ENCODE measurements around the gene TBX1. TPM values are rescaled to one million over a fixed set of nuclear protein-coding genes. Genes with fewer than 3 reads are reported as not detected.
"Not testable (repeated sequence)": the region's sequence is repeated elsewhere in the genome, so short reads cannot be mapped to it uniquely, and the experiment has no call there.

The TBX1 gene
- total RNA-seq, 1 experiment from 2014 or later = 3.9 TPM

- H4K20me1 ChIP-seq (ENCODE audit: insufficient read depth) = no peaks in the 10 kb centered on the region
- H3K79me2 ChIP-seq (ENCODE audit: insufficient read depth, low read length) = no peaks in the 10 kb centered on the region
- peaks cover 0 to 5% of the 10 kb centered on the region in 2 experiments; a peak in 1 of 4 replicates for H3K9me3 ChIP-seq (ENCODE audit: control insufficient read depth in 1 of 2, insufficient read depth in 1 of 2, low read depth in 1 of 2, low read length in 2 of 2)
- POLR2A ChIA-PET = no interaction called here
- H3K9me2 ChIP-seq (ENCODE audit: insufficient read depth) = no peaks in the 10 kb centered on the region
- H3K4me2 ChIP-seq (ENCODE audit: low read length) = no peak overlapping the region
- intact Hi-C loops (cut with micrococcal nuclease) = no loop called here
- H2AFZ ChIP-seq (ENCODE audit: low read depth, low read length, poor library complexity, severe bottlenecking) = no peak overlapping the region
- H3K9ac ChIP-seq (ENCODE audit: low read length) = no peak overlapping the region
- TF ChIP-seq TCF7L2 (IDR thresholded peaks at IDR 0.05; ENCODE audit: borderline replicate concordance, extremely low read depth, insufficient read depth, insufficient read length) (no peak), ZNF274 (IDR thresholded peaks at IDR 0.05; ENCODE audit: low read depth, low read length) (no peak), EZH2 (IDR thresholded peaks at IDR 0.05) (no peak)
- no peak overlapping the region for H3K27ac ChIP-seq (ENCODE audit: low read depth, low read length)
- H3K4me1 ChIP-seq (ENCODE audit: control insufficient read depth in 1 of 2, insufficient read depth in 2 of 2, low read length in 2 of 2) = no peaks in the 10 kb centered on the region
- H3K4me3 ChIP-seq (replicated peaks in 1 of 2; ENCODE audit: low read depth in 1 of 2, low read length in 2 of 2) = no peak overlapping the region
- RAD21 ChIA-PET (ENCODE audit: low non-redundant PET in 1 of 2, low total read pairs in 2 of 2, uncharacterized antibody in 2 of 2, unreplicated experiment in 2 of 2) = no interaction called here
- CTCF ChIA-PET = no interaction called here
- DNase-seq (ENCODE audit: low read depth, low spot score) (no peak), ATAC-seq (no peak)
- no peaks in the 10 kb centered on the region for H3K27me3 ChIP-seq (ENCODE audit: insufficient read depth, low read length)
- H3K36me3 ChIP-seq (ENCODE audit: control insufficient read depth in 1 of 2, insufficient read depth in 2 of 2, low read length in 2 of 2) = peaks cover 0 to 8% of the 10 kb centered on the region in 2 experiments; a peak in 1 of 4 replicates
- no TSS peak for BruUV-seq (replicated peaks)
Measured at GRCh38 chr22:19791243-19791642, 30.7 kb downstream of the TBX1 start.

GRCh38 chr22:19791894-19792293 is 31.3 kb downstream of the TBX1 start:
- POLR2A ChIA-PET = no interaction called here
- intact Hi-C loops (cut with micrococcal nuclease) = no loop called here

DNA sequence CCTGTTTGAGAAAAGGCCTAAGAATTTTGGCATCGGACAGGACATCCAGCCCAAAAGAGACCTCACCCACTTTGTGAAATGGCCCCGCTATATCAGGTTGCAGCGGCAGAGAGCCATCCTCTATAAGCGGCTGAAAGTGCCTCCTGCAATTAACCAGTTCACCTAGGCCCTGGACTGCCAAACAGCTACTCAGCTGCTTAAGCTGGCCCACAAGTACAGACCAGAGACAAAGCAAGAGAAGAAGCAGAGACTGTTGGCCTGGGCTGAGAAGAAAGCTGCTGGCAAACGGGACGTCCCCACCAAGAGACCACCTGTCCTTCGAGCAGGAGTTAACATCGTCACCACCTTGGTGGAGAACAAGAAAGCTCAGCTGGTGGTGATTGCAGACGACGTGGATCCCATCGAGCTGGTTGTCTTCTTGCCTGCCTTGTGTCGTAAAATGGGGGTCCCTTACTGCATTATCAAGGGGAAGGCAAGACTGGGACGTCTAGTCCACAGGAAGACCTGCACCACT is 31.9 kb downstream of the TBX1 start:
- POLR2A ChIA-PET; H3K9ac ChIP-seq (ENCODE audit: low read length); H3K9me3 ChIP-seq (ENCODE audit: control insufficient read depth in 1 of 2, insufficient read depth in 1 of 2, low read depth in 1 of 2, low read length in 2 of 2); H3K4me2 ChIP-seq (ENCODE audit: low read length); CTCF ChIA-PET; H2AFZ ChIP-seq (ENCODE audit: low read depth, low read length, poor library complexity, severe bottlenecking); ATAC-seq; H3K79me2 ChIP-seq (ENCODE audit: insufficient read depth, low read length); H3K4me1 ChIP-seq (ENCODE audit: control insufficient read depth in 1 of 2, insufficient read depth in 2 of 2, low read length in 2 of 2); DNase-seq (ENCODE audit: low read depth, low spot score); H3K27me3 ChIP-seq (ENCODE audit: insufficient read depth, low read length); H3K4me3 ChIP-seq (replicated peaks in 1 of 2; ENCODE audit: low read depth in 1 of 2, low read length in 2 of 2); intact Hi-C loops (cut with micrococcal nuclease); BruUV-seq (replicated peaks); H4K20me1 ChIP-seq (ENCODE audit: insufficient read depth); H3K36me3 ChIP-seq (ENCODE audit: control insufficient read depth in 1 of 2, insufficient read depth in 2 of 2, low read length in 2 of 2); H3K27ac ChIP-seq (ENCODE audit: low read depth, low read length); RAD21 ChIA-PET (ENCODE audit: low non-redundant PET in 1 of 2, low total read pairs in 2 of 2, uncharacterized antibody in 2 of 2, unreplicated experiment in 2 of 2); H3K9me2 ChIP-seq (ENCODE audit: insufficient read depth): not testable (repeated sequence)

More at GRCh38 chr22:19791894-19792293, 31.3 kb downstream of the TBX1 start:
- Histone ChIP-seq H3K9ac (ENCODE audit: low read length) (no peak overlapping the region), H3K27me3 (ENCODE audit: insufficient read depth, low read length) (no peaks in the 10 kb centered on the region), H3K4me2 (ENCODE audit: low read length) (no peak overlapping the region), H4K20me1 (ENCODE audit: insufficient read depth) (no peaks in the 10 kb centered on the region), H3K4me1 (ENCODE audit: control insufficient read depth in 1 of 2, insufficient read depth in 2 of 2, low read length in 2 of 2) (no peaks in the 10 kb centered on the region), H3K9me2 (ENCODE audit: insufficient read depth) (no peaks in the 10 kb centered on the region), H2AFZ (ENCODE audit: low read depth, low read length, poor library complexity, severe bottlenecking) (no peak overlapping the region), H3K79me2 (ENCODE audit: insufficient read depth, low read length) (no peaks in the 10 kb centered on the region), H3K4me3 (replicated peaks in 1 of 2; ENCODE audit: low read depth in 1 of 2, low read length in 2 of 2) (no peak overlapping the region), H3K9me3 (ENCODE audit: control insufficient read depth in 1 of 2, insufficient read depth in 1 of 2, low read depth in 1 of 2, low read length in 2 of 2) (peaks cover 0 to 5% of the 10 kb centered on the region in 2 experiments; a peak in 1 of 4 replicates), H3K36me3 (ENCODE audit: control insufficient read depth in 1 of 2, insufficient read depth in 2 of 2, low read length in 2 of 2) (peaks cover 0 to 8% of the 10 kb centered on the region in 2 experiments; a peak in 1 of 4 replicates), H3K27ac (ENCODE audit: low read depth, low read length) (no peak overlapping the region)
- TF ChIP-seq ZFX (IDR thresholded peaks at IDR 0.05) (no peak), SP1 (IDR thresholded peaks at IDR 0.05; ENCODE audit: low read depth) (no peak), RAD21 (IDR thresholded peaks at IDR 0.05; ENCODE audit: low read depth) (no peak), EGR1 (IDR thresholded peaks at IDR 0.05; ENCODE audit: low read depth) (no peak), SIN3A (IDR thresholded peaks at IDR 0.05; ENCODE audit: low read depth) (no peak)
- TF ChIP-seq, protein P1, sequence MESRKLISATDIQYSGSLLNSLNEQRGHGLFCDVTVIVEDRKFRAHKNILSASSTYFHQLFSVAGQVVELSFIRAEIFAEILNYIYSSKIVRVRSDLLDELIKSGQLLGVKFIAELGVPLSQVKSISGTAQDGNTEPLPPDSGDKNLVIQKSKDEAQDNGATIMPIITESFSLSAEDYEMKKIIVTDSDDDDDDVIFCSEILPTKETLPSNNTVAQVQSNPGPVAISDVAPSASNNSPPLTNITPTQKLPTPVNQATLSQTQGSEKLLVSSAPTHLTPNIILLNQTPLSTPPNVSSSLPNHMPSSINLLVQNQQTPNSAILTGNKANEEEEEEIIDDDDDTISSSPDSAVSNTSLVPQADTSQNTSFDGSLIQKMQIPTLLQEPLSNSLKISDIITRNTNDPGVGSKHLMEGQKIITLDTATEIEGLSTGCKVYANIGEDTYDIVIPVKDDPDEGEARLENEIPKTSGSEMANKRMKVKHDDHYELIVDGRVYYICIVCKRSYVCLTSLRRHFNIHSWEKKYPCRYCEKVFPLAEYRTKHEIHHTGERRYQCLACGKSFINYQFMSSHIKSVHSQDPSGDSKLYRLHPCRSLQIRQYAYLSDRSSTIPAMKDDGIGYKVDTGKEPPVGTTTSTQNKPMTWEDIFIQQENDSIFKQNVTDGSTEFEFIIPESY (IDR thresholded peaks at IDR 0.05; ENCODE audit: extremely low read depth, insufficient replicate concordance, low read length) = no peak
- CTCF ChIA-PET = no interaction called here
- no TSS peak for BruUV-seq (replicated peaks)
- RAD21 ChIA-PET (ENCODE audit: low non-redundant PET in 1 of 2, low total read pairs in 2 of 2, uncharacterized antibody in 2 of 2, unreplicated experiment in 2 of 2) = no interaction called here
- ATAC-seq = no peak
- DNase-seq (ENCODE audit: low read depth, low spot score) = no peak

All from HCT116 (cell line).